Measurements from ENCODE around the gene TPPP2.

DNA sequence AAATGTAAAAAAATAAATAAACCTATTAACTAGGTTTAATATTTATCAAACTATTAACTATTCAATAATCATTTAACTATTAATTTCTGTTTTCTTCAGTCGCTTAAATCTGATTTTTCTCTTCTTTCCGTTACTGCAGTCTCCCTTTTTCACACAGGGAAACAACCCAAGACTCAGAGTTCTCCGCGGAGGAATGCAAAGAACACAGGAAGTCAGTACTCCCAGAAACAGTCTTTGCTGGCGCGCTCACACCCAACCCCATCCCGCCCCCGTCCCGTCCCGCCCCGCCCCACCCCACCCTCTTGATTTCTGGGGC, 40.6 kb upstream of the TPPP2 start:
- TF ChIP-seq POLR2AphosphoS5 (IDR thresholded peaks at IDR 0.05; ENCODE audit: low read depth, low read length) (peak; percentile 63; the same call in 1 of the 2 replicates), TCF7L2 (IDR thresholded peaks at IDR 0.05; ENCODE audit: low read depth, low read length) (no peak), SIN3A (IDR thresholded peaks at IDR 0.05; ENCODE audit: borderline replicate concordance, insufficient read depth, low read depth, low read length) (no peak)
- TF ChIP-seq, protein P1, sequence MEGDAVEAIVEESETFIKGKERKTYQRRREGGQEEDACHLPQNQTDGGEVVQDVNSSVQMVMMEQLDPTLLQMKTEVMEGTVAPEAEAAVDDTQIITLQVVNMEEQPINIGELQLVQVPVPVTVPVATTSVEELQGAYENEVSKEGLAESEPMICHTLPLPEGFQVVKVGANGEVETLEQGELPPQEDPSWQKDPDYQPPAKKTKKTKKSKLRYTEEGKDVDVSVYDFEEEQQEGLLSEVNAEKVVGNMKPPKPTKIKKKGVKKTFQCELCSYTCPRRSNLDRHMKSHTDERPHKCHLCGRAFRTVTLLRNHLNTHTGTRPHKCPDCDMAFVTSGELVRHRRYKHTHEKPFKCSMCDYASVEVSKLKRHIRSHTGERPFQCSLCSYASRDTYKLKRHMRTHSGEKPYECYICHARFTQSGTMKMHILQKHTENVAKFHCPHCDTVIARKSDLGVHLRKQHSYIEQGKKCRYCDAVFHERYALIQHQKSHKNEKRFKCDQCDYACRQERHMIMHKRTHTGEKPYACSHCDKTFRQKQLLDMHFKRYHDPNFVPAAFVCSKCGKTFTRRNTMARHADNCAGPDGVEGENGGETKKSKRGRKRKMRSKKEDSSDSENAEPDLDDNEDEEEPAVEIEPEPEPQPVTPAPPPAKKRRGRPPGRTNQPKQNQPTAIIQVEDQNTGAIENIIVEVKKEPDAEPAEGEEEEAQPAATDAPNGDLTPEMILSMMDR (IDR thresholded peaks at IDR 0.05) = no peak
- TF ChIP-seq, protein P2, sequence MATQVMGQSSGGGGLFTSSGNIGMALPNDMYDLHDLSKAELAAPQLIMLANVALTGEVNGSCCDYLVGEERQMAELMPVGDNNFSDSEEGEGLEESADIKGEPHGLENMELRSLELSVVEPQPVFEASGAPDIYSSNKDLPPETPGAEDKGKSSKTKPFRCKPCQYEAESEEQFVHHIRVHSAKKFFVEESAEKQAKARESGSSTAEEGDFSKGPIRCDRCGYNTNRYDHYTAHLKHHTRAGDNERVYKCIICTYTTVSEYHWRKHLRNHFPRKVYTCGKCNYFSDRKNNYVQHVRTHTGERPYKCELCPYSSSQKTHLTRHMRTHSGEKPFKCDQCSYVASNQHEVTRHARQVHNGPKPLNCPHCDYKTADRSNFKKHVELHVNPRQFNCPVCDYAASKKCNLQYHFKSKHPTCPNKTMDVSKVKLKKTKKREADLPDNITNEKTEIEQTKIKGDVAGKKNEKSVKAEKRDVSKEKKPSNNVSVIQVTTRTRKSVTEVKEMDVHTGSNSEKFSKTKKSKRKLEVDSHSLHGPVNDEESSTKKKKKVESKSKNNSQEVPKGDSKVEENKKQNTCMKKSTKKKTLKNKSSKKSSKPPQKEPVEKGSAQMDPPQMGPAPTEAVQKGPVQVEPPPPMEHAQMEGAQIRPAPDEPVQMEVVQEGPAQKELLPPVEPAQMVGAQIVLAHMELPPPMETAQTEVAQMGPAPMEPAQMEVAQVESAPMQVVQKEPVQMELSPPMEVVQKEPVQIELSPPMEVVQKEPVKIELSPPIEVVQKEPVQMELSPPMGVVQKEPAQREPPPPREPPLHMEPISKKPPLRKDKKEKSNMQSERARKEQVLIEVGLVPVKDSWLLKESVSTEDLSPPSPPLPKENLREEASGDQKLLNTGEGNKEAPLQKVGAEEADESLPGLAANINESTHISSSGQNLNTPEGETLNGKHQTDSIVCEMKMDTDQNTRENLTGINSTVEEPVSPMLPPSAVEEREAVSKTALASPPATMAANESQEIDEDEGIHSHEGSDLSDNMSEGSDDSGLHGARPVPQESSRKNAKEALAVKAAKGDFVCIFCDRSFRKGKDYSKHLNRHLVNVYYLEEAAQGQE (IDR thresholded peaks at IDR 0.05; ENCODE audit: insufficient read depth in 1 of 2, low read depth in 2 of 2, low read length in 1 of 2) = no peak
